Hypothalamus (tissue), 51 donors: ENCODE data around the gene GPRC5C.

Experiments used
- DNase-seq, 51 donors: peaks; one replicate each; lab custom pipeline; 2025; lab: John Stamatoyannopoulos, UW

Gene GPRC5C, protein sequence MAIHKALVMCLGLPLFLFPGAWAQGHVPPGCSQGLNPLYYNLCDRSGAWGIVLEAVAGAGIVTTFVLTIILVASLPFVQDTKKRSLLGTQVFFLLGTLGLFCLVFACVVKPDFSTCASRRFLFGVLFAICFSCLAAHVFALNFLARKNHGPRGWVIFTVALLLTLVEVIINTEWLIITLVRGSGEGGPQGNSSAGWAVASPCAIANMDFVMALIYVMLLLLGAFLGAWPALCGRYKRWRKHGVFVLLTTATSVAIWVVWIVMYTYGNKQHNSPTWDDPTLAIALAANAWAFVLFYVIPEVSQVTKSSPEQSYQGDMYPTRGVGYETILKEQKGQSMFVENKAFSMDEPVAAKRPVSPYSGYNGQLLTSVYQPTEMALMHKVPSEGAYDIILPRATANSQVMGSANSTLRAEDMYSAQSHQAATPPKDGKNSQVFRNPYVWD

DNA sequence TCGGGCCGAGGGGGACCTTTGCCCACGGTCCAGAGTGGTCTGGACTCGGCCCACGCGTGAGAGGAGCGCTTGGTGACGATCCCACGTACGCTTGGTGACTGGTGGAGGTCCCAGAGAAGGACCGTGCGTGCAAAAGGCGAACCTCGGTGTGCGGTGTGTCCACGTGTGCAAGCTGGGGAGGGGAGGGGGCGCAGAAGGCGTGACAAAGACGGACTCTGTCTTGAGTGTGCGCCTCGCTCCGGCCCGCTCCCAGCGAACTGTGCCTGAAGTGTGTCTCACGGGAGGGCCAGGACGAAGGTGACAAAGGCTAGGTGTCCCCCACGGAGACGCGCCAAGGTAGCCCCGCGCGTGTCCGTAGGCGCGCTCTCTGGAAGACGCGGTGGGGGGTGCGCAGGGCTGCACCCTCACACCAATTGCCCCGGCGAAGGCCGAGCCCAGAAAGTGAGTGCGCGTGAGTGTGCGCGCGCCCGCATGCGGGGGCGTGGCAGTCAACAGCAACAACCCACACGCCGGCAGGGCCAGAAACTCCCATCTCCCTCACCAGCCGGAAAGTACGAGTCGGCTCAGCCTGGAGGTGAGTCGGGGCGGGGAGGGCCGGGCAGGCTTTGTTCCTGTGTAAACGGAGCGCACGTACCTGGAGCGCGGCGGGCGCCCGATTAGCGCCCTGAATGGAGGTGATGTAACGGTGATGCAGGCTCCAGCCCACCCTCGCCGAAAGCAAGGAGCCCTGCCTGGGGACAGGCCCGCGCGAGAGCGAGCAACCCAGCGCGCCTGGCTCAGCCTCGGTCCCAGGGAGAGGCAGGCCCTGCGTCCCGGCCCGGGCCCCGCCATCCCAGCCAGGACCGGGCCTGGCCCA is at the start of gene GPRC5C:
TSS of gene GPRC5C (plus strand) at position 521 of the 856 bp plus-strand sequence. CDS start 7,689 bp downstream, outside the sequence.
- peak in 29 of 51 donors; percentile 29 to 64 (median 50) for DNase-seq

DNA sequence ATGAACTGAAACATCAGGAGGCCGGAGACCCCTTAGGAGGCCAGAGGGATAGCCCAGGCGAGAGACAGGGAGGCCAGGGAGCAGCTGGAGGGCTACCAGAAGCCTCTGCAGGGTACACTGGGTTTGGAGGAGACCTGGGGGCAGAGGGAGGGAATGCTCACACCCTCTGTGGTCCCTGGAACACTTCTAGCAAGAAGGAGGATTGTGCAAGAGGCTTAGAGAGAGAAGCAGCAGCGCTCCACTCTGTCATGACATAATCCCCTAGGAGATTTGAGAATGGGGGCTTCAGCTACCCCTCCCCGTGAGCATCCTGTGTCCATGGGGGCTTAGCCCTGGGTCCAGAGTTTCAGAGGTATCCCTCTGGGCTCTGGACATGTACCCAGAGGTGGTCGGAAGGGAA is 48.7 kb upstream of the GPRC5C start:
- no peak for DNase-seq

GRCh38 chr17:74385201-74385600 is 46.7 kb upstream of the GPRC5C start:
- DNase-seq: no peak

DNA sequence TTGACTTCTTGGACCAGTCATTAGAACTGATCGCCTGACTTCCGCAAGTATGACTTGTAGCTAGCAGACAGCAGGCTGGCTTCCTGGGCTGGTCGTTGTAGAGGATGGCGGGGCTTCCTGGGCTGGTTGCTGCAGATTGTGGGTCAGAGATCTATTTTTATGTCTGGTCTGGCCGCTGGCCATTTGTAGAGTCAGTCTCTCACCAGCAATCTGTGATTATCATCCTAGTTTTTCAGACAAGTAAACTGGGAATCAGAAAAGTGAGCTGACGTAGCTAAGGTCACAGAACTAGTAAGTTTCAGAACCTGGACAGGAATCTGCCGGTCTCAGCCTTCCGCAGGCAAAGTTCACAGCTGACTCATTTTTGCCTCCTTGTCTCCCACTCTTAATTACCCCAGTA is 45.5 kb upstream of the GPRC5C start:
- DNase-seq: no peak

DNA sequence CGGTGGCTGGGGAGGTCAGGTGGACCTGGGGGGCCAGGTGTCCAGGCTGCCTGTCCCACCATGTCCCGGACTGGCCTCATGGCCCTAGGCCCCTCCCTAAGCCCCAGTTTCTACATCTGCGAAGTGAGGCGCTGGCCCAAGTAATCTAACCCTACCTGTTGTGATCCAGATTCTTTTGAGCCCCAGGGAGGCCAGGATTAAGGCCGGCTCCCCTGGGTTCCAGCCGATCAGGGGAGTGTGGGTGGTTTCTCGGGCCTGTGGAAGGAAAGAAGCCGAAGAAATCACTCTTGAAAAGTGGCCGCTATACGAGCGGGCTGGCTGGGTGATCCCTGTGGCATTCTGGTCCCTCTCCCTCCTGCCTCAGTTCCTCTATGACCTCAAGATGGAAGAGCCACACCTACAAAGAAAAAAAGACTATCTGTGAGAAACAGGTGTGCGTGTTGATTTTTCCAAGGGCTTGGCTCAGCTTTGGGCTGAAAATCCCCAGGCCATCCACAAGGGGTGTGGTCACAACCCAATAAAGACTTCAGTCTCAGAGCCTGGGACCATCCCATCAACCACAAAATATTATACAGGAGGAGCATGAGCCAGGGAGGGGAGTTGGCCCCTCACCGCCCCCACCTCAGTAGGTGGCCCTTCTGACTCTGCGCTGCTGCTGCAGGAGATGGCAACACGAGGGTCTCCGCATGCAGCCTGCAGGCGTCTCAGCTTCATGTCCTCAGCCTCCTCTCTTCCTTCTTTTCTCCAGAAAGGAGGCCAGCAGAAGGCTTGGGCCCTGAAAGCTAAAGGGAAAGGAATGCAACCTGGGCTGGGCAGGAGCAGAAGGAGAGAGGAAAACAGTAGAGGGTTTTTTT is 44.3 kb upstream of the GPRC5C start:
- DNase-seq: no peak

DNA sequence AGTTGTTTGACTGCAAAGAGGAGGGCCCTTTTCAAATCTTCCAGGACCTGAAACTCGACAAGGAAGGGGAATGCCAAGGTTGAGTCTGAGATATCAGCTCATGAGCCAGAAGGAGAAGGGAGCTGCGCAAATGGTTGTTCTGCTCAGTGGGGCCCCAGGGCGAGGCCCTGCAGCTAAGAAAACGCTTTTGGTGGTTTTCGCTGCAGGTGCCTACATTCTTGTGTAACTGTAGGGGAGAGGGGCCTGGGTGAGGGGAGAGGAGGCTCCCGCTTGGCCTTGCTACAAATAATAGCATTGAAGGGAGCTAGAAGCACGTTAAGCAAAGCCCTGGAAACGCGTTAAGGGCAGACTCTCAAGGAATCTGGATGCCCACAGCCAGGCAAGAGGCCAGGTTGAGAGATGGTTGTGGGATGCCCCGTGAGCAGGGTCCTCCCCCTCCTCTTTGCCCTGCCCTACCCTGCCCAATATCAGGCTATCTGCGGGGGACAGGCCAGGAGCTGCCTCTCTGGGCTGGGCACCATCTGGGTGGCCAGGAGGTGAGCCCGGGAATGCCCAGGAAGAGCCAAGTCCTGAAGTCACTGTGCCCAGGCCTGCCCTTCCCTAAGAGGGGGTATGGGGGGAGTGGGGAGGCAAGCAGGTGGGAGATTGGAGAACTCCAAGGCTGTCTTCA is 42.7 kb upstream of the GPRC5C start:
- no peak for DNase-seq

DNA sequence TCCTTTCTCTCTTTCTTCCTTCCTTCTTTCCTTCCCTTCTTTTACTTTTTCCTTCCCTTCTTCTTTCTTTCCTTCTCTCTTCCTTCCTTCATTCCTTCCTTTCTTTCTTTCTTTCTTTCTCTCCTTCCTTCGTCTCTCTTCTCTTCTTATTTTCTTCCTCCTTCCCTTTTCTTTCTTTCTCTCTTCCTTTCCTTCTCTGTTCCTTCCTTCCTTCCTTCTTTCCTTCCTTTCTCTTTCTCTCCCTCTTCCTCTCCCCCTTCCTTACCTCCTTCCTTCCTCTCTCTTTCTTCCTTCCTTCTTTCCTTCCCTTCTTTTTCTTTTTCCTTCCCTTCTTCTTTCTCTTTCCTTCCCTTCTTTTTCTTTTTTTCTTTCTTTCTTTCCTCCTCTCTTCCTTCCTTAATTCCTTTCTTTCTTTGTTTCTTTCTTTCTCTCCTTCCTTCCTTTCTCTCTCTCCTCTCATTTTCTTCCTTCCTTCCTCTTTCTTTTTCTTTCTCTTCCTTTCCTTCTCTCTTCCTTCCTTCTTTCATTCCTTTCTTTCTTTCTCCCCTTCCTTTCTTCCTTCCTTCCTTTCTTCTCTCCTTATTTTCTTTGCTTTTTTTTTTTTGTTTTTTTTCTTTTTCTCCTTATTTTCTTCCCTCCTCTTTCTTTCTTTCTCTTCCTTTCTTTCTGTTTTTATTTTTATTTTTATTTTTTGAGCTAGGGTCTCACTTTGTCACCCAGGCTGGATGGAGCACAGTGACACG is 41.8 kb upstream of the GPRC5C start:
- DNase-seq: no peak

DNA sequence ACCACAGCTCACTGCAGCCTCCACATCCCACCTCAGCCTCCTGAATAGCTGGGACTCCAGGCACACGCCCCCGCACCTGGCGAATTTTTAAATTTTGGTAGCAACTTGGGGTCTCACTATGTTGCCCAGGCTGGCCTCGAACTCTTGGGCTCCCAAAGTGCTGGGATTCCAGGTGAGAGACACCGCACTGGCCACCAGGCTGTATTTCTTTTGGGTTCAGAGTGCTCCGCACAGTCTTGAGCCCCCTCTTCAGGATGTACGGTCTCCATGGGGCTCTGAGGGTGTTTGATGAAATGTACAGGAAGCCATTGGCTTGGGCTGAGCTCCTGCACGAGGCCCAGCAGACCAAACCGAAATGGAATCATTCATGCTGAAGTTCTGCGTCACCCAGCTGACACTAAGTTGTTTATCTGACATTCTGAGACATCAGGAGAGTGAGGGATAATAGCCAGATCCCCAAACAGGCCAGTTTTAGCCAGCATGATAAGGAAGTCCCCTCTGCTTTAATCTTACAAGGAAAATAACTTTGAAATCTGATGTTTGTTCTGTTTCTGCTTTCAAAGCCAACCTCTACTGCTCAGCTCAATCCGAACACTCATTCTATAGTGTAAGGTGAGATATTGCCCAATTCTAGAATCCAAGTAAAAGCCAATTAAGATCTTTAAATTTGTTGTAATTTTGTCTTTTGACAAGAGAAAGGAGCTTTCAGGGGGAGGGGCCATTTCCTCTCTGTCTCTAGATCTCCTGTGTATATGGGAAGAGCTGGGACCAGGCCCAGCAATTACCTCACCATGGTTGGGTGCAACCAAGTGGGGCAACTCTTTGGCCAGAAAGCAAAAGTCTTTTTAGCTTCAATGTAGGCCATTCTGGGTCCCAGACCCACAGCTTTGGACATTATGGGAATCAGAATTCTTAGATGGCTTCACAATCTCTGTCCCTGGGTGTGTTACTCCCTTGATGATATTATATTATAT is 40.9 kb upstream of the GPRC5C start:
- DNase-seq: no peak

GRCh38 chr17:74391771-74392170 is 40.1 kb upstream of the GPRC5C start:
- no peak for DNase-seq

DNA sequence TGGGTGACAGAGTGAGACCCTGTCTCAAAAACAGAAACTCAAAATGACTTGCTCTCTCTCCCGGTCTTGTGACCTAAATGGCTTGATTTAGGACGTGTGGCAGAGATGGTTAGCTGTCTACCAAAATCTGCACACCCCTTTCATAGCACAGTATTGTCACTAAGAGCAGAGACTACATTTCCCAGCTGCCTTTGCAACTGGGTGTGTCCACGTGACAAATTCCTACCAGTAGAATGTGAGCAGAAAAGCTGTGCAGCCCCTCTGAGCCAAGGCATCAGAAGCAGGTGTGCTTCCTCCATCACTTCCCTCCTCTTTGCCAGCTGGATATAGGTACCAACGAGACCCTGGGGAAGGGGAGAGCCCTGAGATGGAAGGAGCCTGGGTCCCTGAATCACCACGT is 39.0 kb upstream of the GPRC5C start:
- no peak for DNase-seq

DNA sequence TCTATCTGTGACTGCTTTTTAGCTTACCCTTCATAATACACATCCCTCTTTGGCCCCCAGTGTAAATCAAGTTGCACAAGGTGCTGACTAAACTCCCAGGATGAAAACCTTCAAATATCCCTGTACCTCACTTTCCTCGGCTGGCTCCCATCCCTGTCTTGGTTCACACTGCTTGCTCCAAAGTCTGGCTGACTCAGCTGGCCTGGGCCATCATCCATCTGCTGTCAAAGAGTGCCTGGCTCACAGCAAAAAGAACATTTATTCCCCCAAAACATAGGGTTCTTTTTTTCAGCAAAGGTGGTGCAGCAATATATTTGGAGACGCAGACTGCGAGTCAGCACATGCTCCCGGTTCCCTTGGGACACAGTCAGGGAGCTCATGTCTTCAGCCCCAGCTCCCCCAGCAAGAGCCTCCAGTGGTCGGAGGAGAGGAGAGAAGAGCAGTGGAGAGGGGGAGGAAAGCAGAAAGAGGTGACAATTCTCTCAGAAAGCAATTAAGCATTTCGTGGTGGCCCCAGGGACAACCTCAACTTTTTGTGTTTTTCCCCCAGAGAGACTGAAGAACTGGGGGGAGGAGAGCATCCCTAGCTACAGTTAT is 38.4 kb upstream of the GPRC5C start:
- peak in 16 of 51 donors; percentile 8 to 59 (median 36) for DNase-seq

DNA sequence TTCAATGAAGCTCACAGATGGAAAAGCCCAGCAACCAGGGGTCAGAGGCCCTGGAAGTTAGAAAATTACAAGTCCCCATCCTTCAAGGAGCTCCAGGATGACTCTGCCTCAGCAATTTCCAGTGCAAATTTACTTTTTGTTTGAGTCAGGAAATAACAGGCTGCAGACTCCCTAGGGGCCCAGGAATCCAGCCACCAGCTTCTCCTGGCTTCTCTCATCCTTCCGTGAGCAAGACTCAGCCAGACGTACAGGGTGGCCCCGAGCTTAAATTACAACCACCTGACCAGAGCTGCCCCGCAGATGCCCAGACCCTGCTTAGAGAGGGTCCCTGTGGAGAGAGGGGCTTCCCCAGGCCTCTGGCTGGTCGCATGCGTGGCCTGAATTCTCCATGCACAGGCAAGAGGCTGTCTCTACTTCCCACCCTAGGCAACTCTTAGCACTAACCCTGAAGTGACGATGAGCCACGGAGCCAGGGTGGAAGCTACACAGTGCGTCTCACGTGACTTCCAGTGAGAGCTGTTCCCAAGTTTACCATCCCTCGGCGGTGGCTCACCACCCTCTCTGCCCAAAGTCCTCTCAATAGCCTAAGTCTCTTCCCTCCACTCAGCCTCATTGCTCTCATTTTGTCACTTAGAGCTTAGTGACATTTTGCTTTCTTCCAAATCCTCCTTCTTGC is 37.5 kb upstream of the GPRC5C start:
- no peak for DNase-seq

GRCh38 chr17:74394977-74395376 is 36.9 kb upstream of the GPRC5C start:
- no peak for DNase-seq

DNA sequence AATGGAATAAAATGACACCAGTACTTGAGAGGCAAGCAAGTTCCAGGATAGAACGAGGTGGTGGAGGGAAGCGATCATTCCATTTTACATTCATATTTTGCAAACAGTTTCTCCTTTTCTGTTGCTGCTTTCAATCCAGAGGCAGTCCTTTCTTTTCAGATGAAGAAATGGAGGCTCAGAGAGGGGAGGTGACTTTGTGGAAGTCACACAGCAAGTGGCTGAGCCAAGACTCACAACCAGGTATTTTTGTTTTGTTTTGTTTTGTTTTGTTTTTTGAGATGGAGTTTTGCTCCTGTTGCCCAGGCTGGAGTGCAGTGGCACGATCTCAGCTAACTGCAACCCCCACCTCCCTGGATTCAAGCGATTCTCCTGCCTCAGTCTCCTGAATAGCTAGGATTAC is 35.3 kb upstream of the GPRC5C start:
- no peak for DNase-seq

GRCh38 chr17:74402048-74402447 is 29.8 kb upstream of the GPRC5C start:
- DNase-seq: no peak

- DNase-seq: no peak
Measured at GRCh38 chr17:74403512-74404137, 28.3 kb upstream of the GPRC5C start.

- no peak for DNase-seq
Measured at GRCh38 chr17:74404218-74404617, 27.7 kb upstream of the GPRC5C start.
